Prostate gland (tissue), 2 donors: ENCODE results near the gene DMXL2. TPM values are rescaled to one million over a fixed set of nuclear protein-coding genes. Genes with fewer than 3 reads are reported as not detected.

Source experiments
- DNase-seq: peaks from one replicate; pipeline ENCODE4 v3.0.0-alpha.2; 2019; ENCODE audit warnings: low spot score
- H3K27ac ChIP-seq, 2 donors: fragments of 200-600 bp; sonication (generic); 2 replicates each; pipeline ENCODE4 v1.5.1; 2017 to 2019
- H3K27me3 ChIP-seq: fragments of 200-600 bp; sonication (generic); replicated peaks from 2 replicates; pipeline ENCODE4 v1.5.1; 2019; ENCODE audit not compliant: insufficient read depth
- H3K36me3 ChIP-seq, 2 donors: fragments of 200-600 bp; sonication (generic); 1 replicate in 1 of 2; 2 replicates in 1 of 2; pipeline versions ENCODE4 v1.5.1 to v1.8.1; 2017 to 2019
- H3K4me1 ChIP-seq: fragments of 200-600 bp; sonication (generic); replicated peaks from 2 replicates; pipeline ENCODE4 v1.5.1; 2019
- H3K4me3 ChIP-seq, 2 donors: fragments of 200-600 bp; sonication (generic); 2 replicates each; pipeline ENCODE4 v1.5.1; 2017 to 2019
- H3K9me3 ChIP-seq: fragments of 200-600 bp; sonication (generic); 2 replicates; pipeline ENCODE4 v1.5.1; 2017
- POLR2A ChIP-seq: fragments of 450-650 bp; IDR thresholded peaks from one replicate; pipeline ENCODE4 v1.6.1; 2016; ENCODE audit warnings: antibody characterized with exemption, mild to moderate bottlenecking
- POLR2AphosphoS5 ChIP-seq: sonication (generic); formaldehyde crosslinking; IDR thresholded peaks from one replicate; pipeline ENCODE4 v1.6.1; 2017; ENCODE audit warnings: antibody characterized with exemption
- WGBS: methylation state at CpG from one replicate; pipeline ENCODE4 v1.1.5; 2018; 5-methylcytosine and 5-hydroxymethylcytosine counted together
- intact Hi-C: fragments of 100-400 bp; cut with DNase I; formaldehyde crosslinking; loops from one replicate; pipeline ENCODE4 v1.14.2; 2022
- total RNA-seq, 2 donors: library from RNA; depleted of rRNA; stranded (reverse); fragments of >200 nt; gene quantifications; one replicate each; pipeline ENCODE4 v1.1.0, GENCODE V29; 2016
- TF ChIP-seq, protein P1 (sequence below), 4 experiments: fragments of 200-600 bp in 2 of 4; fragments of 450-650 bp in 2 of 4; sonication (generic) in 2 of 4; IDR thresholded peaks; 1 replicate in 3 of 4; 2 replicates in 1 of 4; pipeline ENCODE4 v1.5.1; 2016 to 2019; ENCODE audit warnings: antibody characterized with exemption in 4 of 4, mild to moderate bottlenecking in 2 of 4, moderate library complexity in 2 of 4

DMXL2 gene
- total RNA-seq, 2 donors from 2014 or later = 12.2 to 35.3 TPM

DNA sequence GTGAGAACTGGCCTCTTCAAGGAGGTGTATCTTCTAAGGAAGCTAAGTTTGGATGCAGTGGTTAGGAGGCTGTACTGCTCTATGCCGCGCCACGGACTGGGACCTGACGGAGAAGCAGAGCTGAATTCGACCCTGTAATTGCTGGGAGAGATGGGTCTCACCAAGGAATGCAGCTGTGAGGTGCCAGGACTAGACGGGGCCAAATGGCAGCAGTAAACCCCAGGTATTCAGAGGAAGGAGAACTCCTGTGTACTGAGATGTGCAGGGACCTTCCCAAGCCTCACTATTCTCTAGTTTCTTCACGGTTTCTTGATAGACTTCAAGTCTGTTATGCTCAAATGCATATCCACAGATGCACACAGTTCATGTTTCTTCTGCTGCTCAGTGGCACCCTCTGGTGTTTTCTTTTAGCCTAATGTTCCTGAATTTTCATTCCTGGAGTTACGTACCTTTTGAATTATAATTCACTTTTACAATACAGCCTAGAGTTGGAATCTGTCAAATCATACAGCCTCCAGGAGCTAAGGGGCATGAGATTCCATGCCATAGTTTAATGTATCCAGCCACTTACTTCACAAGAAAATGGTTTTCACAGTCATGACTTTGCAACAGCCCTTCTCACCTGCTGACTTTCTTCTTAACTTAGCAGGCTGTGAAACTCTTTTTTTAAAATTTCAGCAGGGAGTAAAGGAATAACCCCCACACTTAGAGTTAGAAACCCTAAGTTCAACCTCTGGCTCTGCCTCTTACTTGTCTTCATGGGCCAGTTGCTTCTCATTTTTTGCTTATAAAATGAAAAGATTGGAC, 219.3 kb downstream of the DMXL2 start:
- no peak overlapping the region for H3K27ac ChIP-seq
- no peak overlapping the region for H3K4me3 ChIP-seq
- peaks cover 4% of the 10 kb centered on the region for H3K27me3 ChIP-seq
- no peaks in the 10 kb centered on the region for H3K9me3 ChIP-seq
- DNase-seq = no peak
- intact Hi-C loops = no loop called here
- WGBS = 63% methylated on average over 8 of the region's 8 CpGs
- no peak for TF ChIP-seq POLR2AphosphoS5
- TF ChIP-seq, protein P1, sequence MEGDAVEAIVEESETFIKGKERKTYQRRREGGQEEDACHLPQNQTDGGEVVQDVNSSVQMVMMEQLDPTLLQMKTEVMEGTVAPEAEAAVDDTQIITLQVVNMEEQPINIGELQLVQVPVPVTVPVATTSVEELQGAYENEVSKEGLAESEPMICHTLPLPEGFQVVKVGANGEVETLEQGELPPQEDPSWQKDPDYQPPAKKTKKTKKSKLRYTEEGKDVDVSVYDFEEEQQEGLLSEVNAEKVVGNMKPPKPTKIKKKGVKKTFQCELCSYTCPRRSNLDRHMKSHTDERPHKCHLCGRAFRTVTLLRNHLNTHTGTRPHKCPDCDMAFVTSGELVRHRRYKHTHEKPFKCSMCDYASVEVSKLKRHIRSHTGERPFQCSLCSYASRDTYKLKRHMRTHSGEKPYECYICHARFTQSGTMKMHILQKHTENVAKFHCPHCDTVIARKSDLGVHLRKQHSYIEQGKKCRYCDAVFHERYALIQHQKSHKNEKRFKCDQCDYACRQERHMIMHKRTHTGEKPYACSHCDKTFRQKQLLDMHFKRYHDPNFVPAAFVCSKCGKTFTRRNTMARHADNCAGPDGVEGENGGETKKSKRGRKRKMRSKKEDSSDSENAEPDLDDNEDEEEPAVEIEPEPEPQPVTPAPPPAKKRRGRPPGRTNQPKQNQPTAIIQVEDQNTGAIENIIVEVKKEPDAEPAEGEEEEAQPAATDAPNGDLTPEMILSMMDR (IDR thresholded peaks at IDR 0.05) = peak in 2 of 4 experiments; percentile 26 to 30
- TF ChIP-seq POLR2A = no peak
- H3K4me1 ChIP-seq = no peaks in the 10 kb centered on the region
- no peaks in the 10 kb centered on the region for H3K36me3 ChIP-seq

DNA sequence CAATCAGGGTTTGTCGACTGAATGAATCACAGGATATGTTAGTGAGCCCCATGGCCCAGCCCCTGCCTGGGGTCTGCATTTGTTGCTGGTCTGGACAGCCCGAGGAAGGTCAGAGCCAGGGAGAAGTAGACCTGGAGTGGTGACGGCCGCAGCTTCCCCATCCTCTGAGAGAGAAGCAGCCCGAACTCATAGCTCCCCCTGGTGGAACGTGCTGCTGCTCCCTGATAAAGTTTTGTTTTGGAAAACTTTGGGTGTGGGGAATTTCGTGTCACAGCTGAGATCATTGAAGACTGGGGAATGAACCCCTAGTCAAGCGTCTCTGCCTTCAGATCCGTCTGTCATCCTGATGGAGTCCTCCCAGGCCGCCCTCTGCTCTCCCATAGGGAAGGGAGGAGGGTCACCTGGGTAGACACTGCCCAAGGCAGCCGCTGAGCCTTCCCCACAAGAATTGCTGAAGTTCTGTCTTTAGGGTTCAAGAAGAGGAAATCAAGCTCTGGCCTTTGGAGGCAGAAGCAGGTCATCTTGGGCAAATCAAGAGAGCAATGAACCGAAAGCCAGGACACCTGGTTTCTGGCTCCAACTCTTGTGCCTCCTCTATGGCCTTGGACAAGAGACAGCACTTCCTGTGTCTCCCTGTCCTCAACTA, 220.6 kb downstream of the DMXL2 start:
- no peak for DNase-seq
- no peaks in the 10 kb centered on the region for H3K36me3 ChIP-seq
- H3K9me3 ChIP-seq = no peaks in the 10 kb centered on the region
- H3K4me3 ChIP-seq = no peak overlapping the region
- peaks cover 4% of the 10 kb centered on the region for H3K27me3 ChIP-seq
- no peaks in the 10 kb centered on the region for H3K4me1 ChIP-seq
- H3K27ac ChIP-seq = no peak overlapping the region
- intact Hi-C loops = no loop called here
- TF ChIP-seq, protein P1 (IDR thresholded peaks at IDR 0.05) = peak in 1 of 4 experiments; percentile 29
- TF ChIP-seq POLR2AphosphoS5 = no peak
- 54% methylated on average over 12 of the region's 12 CpGs for WGBS

DNA sequence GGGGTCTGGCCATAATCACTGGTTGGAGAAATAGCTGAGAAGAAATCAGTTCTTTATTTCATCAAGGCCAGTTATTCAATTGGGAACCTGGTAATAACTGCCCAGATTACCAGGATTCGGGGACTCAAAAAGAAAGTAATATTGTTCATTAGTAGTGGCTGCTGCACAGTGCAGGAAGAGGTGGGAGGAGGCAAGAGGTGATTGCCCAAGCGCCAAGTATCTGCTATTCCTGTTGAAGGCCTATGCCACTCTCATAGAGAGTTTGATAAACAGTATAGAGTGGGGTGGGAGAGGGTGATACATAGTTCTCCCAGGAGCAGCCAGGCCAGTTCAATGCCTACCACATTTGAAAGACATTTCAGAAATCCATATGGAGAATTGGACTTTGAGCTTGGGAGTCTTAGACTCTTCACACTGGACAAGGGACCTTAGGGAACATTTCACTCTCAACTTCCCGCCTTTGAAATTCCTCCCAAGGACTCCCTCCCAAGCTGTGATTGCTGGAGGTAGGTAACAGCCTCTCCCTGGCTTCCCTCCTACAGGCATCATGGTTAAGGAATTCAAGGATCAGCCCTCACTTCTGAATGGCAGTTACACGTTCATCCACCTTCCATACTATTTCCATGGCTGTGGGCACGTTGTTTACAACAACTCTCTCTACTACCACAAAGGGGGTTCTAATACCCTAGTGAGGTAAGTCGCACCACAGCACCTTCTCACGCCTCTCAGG, 221.4 kb downstream of the DMXL2 start:
- intact Hi-C loops = no loop called here
- WGBS = 89% methylated on average over 7 of the region's 7 CpGs
- H3K4me3 ChIP-seq = no peak overlapping the region
- no peaks in the 10 kb centered on the region for H3K9me3 ChIP-seq
- TF ChIP-seq POLR2AphosphoS5 (no peak), POLR2A (no peak)
- TF ChIP-seq, protein P1 (IDR thresholded peaks at IDR 0.05) = no peak
- no peaks in the 10 kb centered on the region for H3K36me3 ChIP-seq
- peaks cover 4% of the 10 kb centered on the region for H3K27me3 ChIP-seq
- no peak overlapping the region for H3K27ac ChIP-seq
- no peaks in the 10 kb centered on the region for H3K4me1 ChIP-seq
- no peak for DNase-seq

DNA sequence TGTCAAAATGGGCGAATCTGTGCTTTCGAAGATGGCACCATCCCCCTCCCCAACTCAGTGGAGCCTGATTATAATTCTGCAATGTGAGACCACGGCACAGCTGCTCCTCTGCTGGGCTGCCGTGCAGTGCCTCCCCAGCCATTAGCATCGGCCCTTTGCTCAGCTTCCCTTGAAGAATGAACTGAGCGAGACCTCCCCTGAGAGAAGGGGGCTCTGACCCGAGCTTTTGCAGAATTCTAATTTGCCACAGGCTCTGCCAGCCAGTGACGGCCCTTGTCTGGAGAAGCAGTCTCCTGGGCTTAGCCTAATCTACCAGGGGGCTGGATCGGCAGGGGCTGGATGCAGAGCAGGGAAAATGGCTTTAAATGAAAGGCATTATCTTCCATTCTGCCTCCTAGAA, 223.9 kb downstream of the DMXL2 start:
- no peak for TF ChIP-seq POLR2A
- TF ChIP-seq POLR2AphosphoS5 = no peak
- TF ChIP-seq, protein P1 (IDR thresholded peaks at IDR 0.05) = no peak

More for the DNA sequence above, 223.9 kb downstream of the DMXL2 start:
- H3K36me3 ChIP-seq = no peaks in the 10 kb centered on the region
- WGBS = 70% methylated on average over 9 of the region's 9 CpGs
- intact Hi-C loops = no loop called here
- H3K9me3 ChIP-seq = no peaks in the 10 kb centered on the region
- no peak overlapping the region for H3K27ac ChIP-seq
- H3K27me3 ChIP-seq = no peaks in the 10 kb centered on the region
- DNase-seq = no peak
- no peak overlapping the region for H3K4me3 ChIP-seq
- H3K4me1 ChIP-seq = no peaks in the 10 kb centered on the region

Other genes with a start within 250 kb of the DMXL2 start
- 1 to 10 TPM in 1 of 2 donors, under 1 TPM in 1; 0.23 to 2.0 TPM for gene SCG3, start 58.7 kb upstream of the DMXL2 start, total RNA-seq
- gene LYSMD2, start 114.9 kb upstream of the DMXL2 start, total RNA-seq = 10 to 100 TPM; 15.0 to 29.9 TPM
- 1 to 10 TPM; 2.4 to 8.9 TPM for gene TMOD2, start 128.8 kb upstream of the DMXL2 start, total RNA-seq
- 10 to 100 TPM; 17.2 to 19.6 TPM for gene TMOD3, start 206.9 kb upstream of the DMXL2 start, total RNA-seq